ENCODE results near the gene MYO3B. TPM values are rescaled to one million over a fixed set of nuclear protein-coding genes. Genes with fewer than 3 reads are reported as not detected.

Gene MYO3B
- total RNA-seq, 2 donors from 2014 or later = 0.09 to 0.74 TPM

DNA sequence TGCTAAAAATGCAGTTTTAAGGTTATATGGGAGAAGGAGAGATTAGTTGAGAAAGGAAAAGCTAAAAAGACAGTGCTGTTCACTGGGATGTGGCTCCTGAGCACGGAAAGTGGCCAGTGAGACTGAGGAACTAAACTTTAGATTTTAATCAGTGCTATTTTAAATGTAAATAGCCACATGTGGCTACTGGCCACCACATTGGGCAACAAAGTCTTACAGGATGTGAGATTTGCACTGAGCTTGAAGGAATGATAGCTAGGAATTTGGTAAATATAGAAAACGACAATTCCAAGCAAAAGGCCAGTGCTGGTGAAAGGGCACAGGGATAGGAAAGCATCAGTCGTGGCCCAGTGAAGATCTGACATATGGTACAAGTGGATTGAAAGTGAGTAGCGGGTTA, 523.1 kb downstream of the MYO3B start:
- TF ChIP-seq, protein P1, sequence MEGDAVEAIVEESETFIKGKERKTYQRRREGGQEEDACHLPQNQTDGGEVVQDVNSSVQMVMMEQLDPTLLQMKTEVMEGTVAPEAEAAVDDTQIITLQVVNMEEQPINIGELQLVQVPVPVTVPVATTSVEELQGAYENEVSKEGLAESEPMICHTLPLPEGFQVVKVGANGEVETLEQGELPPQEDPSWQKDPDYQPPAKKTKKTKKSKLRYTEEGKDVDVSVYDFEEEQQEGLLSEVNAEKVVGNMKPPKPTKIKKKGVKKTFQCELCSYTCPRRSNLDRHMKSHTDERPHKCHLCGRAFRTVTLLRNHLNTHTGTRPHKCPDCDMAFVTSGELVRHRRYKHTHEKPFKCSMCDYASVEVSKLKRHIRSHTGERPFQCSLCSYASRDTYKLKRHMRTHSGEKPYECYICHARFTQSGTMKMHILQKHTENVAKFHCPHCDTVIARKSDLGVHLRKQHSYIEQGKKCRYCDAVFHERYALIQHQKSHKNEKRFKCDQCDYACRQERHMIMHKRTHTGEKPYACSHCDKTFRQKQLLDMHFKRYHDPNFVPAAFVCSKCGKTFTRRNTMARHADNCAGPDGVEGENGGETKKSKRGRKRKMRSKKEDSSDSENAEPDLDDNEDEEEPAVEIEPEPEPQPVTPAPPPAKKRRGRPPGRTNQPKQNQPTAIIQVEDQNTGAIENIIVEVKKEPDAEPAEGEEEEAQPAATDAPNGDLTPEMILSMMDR (IDR thresholded peaks at IDR 0.05) = no peak
- no peak for TF ChIP-seq POLR2AphosphoS5 (IDR thresholded peaks at IDR 0.05)
- TF ChIP-seq POLR2A (IDR thresholded peaks at IDR 0.05) = no peak
- H3K36me3 ChIP-seq = no peaks in the 10 kb centered on the region
- no peak overlapping the region for H3K4me3 ChIP-seq
- WGBS = 84% methylated on average over 4 of the region's 4 CpGs
- H3K4me1 ChIP-seq (replicated peaks) = no peaks in the 10 kb centered on the region
- intact Hi-C loops (cut with DNase I) = no loop called here
- DNase-seq (ENCODE audit: low spot score) = no peak
- no peak overlapping the region for H3K27ac ChIP-seq
- no peaks in the 10 kb centered on the region for H3K9me3 ChIP-seq
- H3K27me3 ChIP-seq (replicated peaks; ENCODE audit: insufficient read depth) = no peaks in the 10 kb centered on the region

DNA sequence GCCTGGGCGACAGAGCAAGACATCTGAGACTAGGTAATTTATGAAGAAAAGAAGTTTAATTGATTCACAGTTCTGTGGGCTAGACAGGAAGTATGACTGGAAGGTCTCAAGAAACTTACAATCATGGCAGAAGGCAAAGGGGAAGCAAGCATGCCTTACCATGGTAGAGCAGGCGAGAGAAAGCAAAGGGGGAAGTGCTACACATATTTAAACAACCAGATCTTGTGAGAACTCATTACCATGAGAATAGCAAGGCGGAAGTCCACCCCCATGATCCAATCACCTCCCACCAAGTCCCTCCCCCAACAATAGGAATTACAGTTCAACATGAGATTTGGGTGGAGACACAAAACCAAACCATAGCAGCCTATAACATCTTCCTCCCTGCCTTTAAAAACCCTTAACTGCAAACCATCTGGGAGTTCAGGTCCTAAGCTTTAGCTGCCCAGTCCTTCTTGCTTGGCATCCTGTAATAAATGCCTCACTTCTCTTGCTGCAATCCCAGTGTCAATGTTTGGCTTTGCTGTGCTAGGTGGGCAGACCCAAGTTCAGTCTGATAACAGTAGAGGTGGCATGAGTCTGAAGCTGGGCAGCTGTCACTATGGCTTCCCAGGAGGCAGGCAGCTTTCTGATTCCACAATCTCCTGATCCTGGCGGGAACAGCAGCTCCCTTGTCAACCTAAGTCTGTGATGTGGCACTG, 526.0 kb downstream of the MYO3B start:
- intact Hi-C loops (cut with DNase I) = no loop called here
- TF ChIP-seq, protein P1 (IDR thresholded peaks at IDR 0.05) = no peak
- no peak for TF ChIP-seq POLR2AphosphoS5 (IDR thresholded peaks at IDR 0.05)
- TF ChIP-seq POLR2A (IDR thresholded peaks at IDR 0.05) = no peak
- 89% methylated on average over 4 of the region's 4 CpGs for WGBS
- no peaks in the 10 kb centered on the region for H3K9me3 ChIP-seq
- no peaks in the 10 kb centered on the region for H3K36me3 ChIP-seq
- no peak for DNase-seq (ENCODE audit: low spot score)
- H3K27me3 ChIP-seq (replicated peaks; ENCODE audit: insufficient read depth) = no peaks in the 10 kb centered on the region
- no peaks in the 10 kb centered on the region for H3K4me1 ChIP-seq (replicated peaks)
- no peak overlapping the region for H3K27ac ChIP-seq
- H3K4me3 ChIP-seq = no peak overlapping the region

Small RNA genes within 50 kb of the gene (small RNA-seq; reads per million reads assigned to genes)
- 0 reads per million in 2 donors for gene RF02271

Measured in prostate gland (tissue), 2 donors.